GM23248 (cell line): ENCODE measurements around the gene CERS5.

Source experiments
- EZH2 ChIP-seq: fragments of 200-600 bp; sonication (generic); IDR thresholded peaks from 2 replicates; pipeline ENCODE4 v1.6.1; 2018; ENCODE audit warnings: antibody characterized with exemption, mild to moderate bottlenecking; ENCODE audit not compliant: insufficient read depth, poor library complexity, severe bottlenecking
- EZH2phosphoT487 ChIP-seq: fragments of 200-600 bp; sonication (generic); IDR thresholded peaks from 2 replicates; pipeline ENCODE4 v1.6.1; 2018; ENCODE audit warnings: antibody characterized with exemption, moderate library complexity, mild to moderate bottlenecking, low read depth; ENCODE audit not compliant: insufficient read depth

GRCh38 chr12:50197297-50197727 lies 30.1 kb upstream of the CERS5 start:
- no peak for TF ChIP-seq EZH2
- no peak for TF ChIP-seq EZH2phosphoT487
